8988T (cell line): ENCODE measurements around the gene ZFR2.
A peak's percentile ranks its signal among the peaks of the same experiment; 100 is the strongest.
"Not testable (repeated sequence)": the region's sequence is repeated elsewhere in the genome, so short reads cannot be mapped to it uniquely, and the experiment has no call there.

Experiments used
- DNase-seq: peaks from one replicate; pipeline ENCODE4 v3.0.0; 2011

Gene ZFR2

GRCh38 chr19:3834349-3835054, 34.3 kb downstream of the ZFR2 start:
- no peak for DNase-seq

GRCh38 chr19:3833578-3834348, 35.1 kb downstream of the ZFR2 start:
- DNase-seq = no peak

- DNase-seq = no peak
Observed at GRCh38 chr19:3832001-3832400, 36.8 kb downstream of the ZFR2 start.

GRCh38 chr19:3831601-3832000, 37.2 kb downstream of the ZFR2 start:
- no peak for DNase-seq

- DNase-seq = no peak
Observed at GRCh38 chr19:3830621-3831589, 37.9 kb downstream of the ZFR2 start.

- DNase-seq = no peak
Observed at GRCh38 chr19:3827306-3827705, 41.5 kb downstream of the ZFR2 start.

GRCh38 chr19:3826163-3826562, 42.7 kb downstream of the ZFR2 start:
- no peak for DNase-seq

- DNase-seq = no peak
Observed at GRCh38 chr19:3825286-3825956, 43.4 kb downstream of the ZFR2 start.

GRCh38 chr19:3823350-3823713, 45.5 kb downstream of the ZFR2 start:
- DNase-seq = no peak

- DNase-seq = no peak
Observed at GRCh38 chr19:3822683-3823349, 46.0 kb downstream of the ZFR2 start.

GRCh38 chr19:3821857-3822364, 46.9 kb downstream of the ZFR2 start:
- DNase-seq = peak; percentile 86

GRCh38 chr19:3821156-3821555, 47.7 kb downstream of the ZFR2 start:
- no peak for DNase-seq

GRCh38 chr19:3819989-3820388, 48.8 kb downstream of the ZFR2 start:
- no peak for DNase-seq

GRCh38 chr19:3818918-3819317, 49.9 kb downstream of the ZFR2 start:
- no peak for DNase-seq

GRCh38 chr19:3818466-3818865, 50.4 kb downstream of the ZFR2 start:
- no peak for DNase-seq

GRCh38 chr19:3817761-3818160, 51.1 kb downstream of the ZFR2 start:
- no peak for DNase-seq

- DNase-seq = no peak
Observed at GRCh38 chr19:3816566-3817218, 52.1 kb downstream of the ZFR2 start.

- not testable (repeated sequence) for DNase-seq
Observed at GRCh38 chr19:3816148-3816547, 52.7 kb downstream of the ZFR2 start.

- no peak for DNase-seq
Observed at GRCh38 chr19:3814648-3815047, 54.2 kb downstream of the ZFR2 start.

GRCh38 chr19:3813473-3814392, 55.1 kb downstream of the ZFR2 start:
- DNase-seq = no peak
